ENCODE data around the gene KCNJ16.

Gene KCNJ16

GRCh38 chr17:70172923-70173322 lies 97.9 kb downstream of the KCNJ16 start:
- no peak for DNase-seq

- DNase-seq = no peak
These were observed 98.7 kb downstream of the KCNJ16 start for GRCh38 chr17:70173681-70174080.

- DNase-seq = no peak
These were observed 106.4 kb downstream of the KCNJ16 start for GRCh38 chr17:70181376-70181775.

GRCh38 chr17:70181866-70182265 lies 106.8 kb downstream of the KCNJ16 start:
- DNase-seq = no peak

- DNase-seq = no peak
These were observed 108.5 kb downstream of the KCNJ16 start for GRCh38 chr17:70183508-70183907.

- no peak for DNase-seq
These were observed 109.2 kb downstream of the KCNJ16 start for GRCh38 chr17:70184207-70184606.

GRCh38 chr17:70184770-70185169 lies 109.7 kb downstream of the KCNJ16 start:
- no peak for DNase-seq

All from activated T-cell treated with anti-CD3 and anti-CD28 coated beads, Interleukin-2, amount 50 U/mL, for 1 hour (primary cell).